IPS DF 6.9 (cell line): ENCODE results near the gene COL18A1.
"Not testable (repeated sequence)": the region's sequence is repeated elsewhere in the genome, so short reads cannot be mapped to it uniquely, and the experiment has no call there.

Experiments
- DNase-seq: peaks from one replicate; pipeline ENCODE4 v3.0.0-alpha.2; 2013; ENCODE audit warnings: low read depth, low spot score
- H3K27ac ChIP-seq: one replicate; pipeline ENCODE4 v1.5.1; 2013; ENCODE audit warnings: low read length, control low read depth
- H3K27me3 ChIP-seq: 2 replicates; pipeline ENCODE4 v1.6.1; 2013; ENCODE audit warnings: mild to moderate bottlenecking, low read length; ENCODE audit not compliant: control insufficient read depth, insufficient read depth
- H3K36me3 ChIP-seq: 2 replicates; pipeline ENCODE4 v1.6.1; 2013; ENCODE audit warnings: low read length; ENCODE audit not compliant: control insufficient read depth, insufficient read depth
- H3K4me1 ChIP-seq: 2 replicates; pipeline ENCODE4 v1.6.1; 2013; ENCODE audit warnings: low read length; ENCODE audit not compliant: control insufficient read depth, insufficient read depth
- H3K4me3 ChIP-seq: 2 replicates; pipeline ENCODE4 v1.5.1; 2013; ENCODE audit warnings: mild to moderate bottlenecking, low read length
- H3K9me3 ChIP-seq: 2 replicates; pipeline ENCODE4 v1.6.1; 2013; ENCODE audit warnings: low read length, inconsistent platforms; ENCODE audit not compliant: control insufficient read depth, insufficient read depth
- WGBS: extraction: QIAGEN DNeasy Blood & Tissue Kit; methylation state at CpG from one replicate; pipeline ENCODE4 v1.1.7; 2013; ENCODE audit warnings: mixed read lengths, missing lambda C conversion rate; ENCODE audit not compliant: insufficient read length, insufficient coverage; 5-methylcytosine and 5-hydroxymethylcytosine counted together

COL18A1 gene

DNA sequence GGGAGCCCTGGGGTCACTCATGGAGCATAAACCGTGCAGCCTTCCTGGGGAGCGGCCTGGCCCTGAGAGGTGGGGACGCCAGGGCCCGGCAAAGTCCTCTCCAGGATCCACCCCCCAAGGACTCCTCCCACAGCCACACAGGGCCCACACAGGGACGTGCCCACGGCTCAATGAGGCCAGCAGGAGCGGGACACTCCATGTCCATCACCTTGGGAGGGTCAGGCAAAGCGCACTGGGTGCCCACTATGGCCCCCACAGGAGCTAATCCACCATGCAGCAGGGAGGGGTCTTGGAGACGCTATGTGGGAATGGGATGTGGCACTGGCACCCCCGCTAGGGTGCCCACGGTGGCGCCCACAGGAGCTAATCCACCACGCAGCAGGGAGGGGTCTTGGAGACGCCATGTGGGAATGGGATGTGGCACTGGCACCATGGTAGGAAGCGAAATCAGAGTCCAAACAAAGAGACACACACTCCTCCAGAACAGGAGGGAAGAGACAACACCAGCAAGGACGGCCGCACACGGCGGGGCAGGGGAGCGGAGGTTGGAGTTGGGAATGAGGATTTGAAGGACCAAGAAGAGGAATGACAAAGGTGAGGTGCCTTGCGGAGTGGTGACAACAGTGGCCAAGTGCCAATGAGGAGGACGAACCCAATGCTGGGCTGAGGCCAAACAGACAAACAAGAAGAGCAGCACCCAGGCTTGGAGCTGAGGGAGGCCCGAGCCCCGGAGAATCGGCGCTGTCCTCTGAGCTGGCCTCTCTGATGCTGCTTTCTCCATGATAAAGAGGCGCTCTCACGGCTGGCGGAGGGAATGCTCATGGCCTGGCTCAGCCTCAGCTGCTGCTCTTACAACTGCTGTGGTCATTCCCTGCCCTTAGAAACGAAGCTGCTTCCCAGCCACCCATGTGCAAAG is 155.4 kb downstream of the COL18A1 start:
- Histone ChIP-seq H3K4me1 (peaks cover 2% of the 10 kb centered on the region; the same call in 1 of the 2 replicates), H3K27ac (no peak overlapping the region), H3K4me3 (no peak overlapping the region), H3K9me3 (no peaks in the 10 kb centered on the region), H3K36me3 (no peaks in the 10 kb centered on the region; the same call in 1 of the 2 replicates), H3K27me3 (no peaks in the 10 kb centered on the region)
- DNase-seq, result no peak
- WGBS, result no CpG with 5 or more reads among the region's 30 CpGs

DNA sequence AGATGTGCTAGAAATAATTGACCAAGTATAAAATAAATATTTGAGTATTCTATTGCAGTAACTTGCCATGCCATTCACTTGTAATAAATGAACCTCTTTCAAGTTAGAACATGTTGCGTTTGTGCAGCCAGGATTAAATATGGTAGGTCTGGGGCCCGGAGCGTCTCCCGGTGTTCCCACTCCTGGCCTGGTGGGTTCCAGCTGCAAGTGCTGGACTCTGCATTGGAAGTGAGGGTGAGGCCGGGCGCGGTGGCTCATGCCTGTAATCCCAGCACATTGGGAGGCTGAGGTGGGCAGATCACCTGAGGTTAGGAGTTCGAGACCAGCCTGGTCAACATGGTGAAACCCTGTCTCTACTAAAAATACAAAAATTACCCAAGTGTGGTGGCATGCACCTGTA is 156.3 kb downstream of the COL18A1 start:
- H3K27me3 ChIP-seq, result not testable (repeated sequence)
- no CpG with 5 or more reads among the region's 8 CpGs for WGBS

DNA sequence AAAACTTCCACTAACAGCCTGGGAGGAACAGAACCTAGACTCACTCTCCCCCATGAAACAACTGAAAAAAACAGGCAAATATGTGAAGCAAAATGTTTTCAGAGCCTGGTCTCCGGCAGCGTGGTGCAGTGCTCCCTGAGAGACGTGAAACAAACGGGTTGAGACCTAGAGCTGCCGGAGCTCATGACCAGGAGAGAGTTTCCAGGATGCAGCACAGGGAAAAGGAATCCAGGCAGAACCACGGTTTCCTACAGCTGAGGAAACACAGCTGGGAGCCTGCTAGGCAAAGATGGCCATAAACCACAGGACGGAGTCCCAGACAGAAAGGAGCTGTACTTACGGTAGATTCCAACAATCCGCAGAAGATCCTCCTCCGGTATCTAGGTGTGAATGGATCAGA is 157.4 kb downstream of the COL18A1 start:
- no peaks in the 10 kb centered on the region for H3K4me1 ChIP-seq
- H3K27me3 ChIP-seq, result no peaks in the 10 kb centered on the region
- no peak overlapping the region for H3K4me3 ChIP-seq
- DNase-seq, result no peak
- H3K27ac ChIP-seq, result no peak overlapping the region
- H3K36me3 ChIP-seq, result no peaks in the 10 kb centered on the region; the same call in 1 of the 2 replicates
- no peaks in the 10 kb centered on the region for H3K9me3 ChIP-seq
- no CpG with 5 or more reads among the region's 10 CpGs for WGBS

More for the DNA sequence above, 156.3 kb downstream of the COL18A1 start:
- not testable (repeated sequence) for H3K36me3 ChIP-seq, DNase-seq, H3K4me3 ChIP-seq, H3K27ac ChIP-seq, H3K4me1 ChIP-seq, H3K9me3 ChIP-seq

DNA sequence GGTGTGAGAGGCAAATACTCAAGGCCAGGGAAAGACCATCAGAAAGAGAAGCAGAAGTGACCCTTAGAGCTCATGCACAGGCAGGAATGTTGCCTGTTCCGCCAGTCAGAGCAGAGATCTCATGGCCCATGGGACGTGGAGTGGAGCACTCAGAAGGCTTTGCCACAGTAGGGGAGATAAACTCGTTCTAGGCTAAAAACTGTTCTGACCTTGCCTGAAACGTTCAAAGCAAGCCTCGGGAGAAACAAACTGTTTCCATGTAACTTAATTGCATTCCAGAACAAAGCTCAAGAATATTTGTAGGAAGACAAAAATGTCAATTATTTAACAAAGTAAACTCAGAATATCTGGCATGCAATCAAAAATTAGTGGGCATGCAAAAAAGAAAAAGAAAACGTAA is 158.0 kb downstream of the COL18A1 start:
- Histone ChIP-seq H3K27ac (no peak overlapping the region), H3K4me1 (no peaks in the 10 kb centered on the region), H3K9me3 (no peaks in the 10 kb centered on the region), H3K36me3 (no peaks in the 10 kb centered on the region; the same call in 1 of the 2 replicates), H3K4me3 (no peak overlapping the region), H3K27me3 (no peaks in the 10 kb centered on the region)
- no peak for DNase-seq
- no CpG with 5 or more reads among the region's 6 CpGs for WGBS
